AG09319 (cell line): ENCODE data around the gene CAPN10.
"Not testable (repeated sequence)": the region's sequence is repeated elsewhere in the genome, so short reads cannot be mapped to it uniquely, and the experiment has no call there.

Source experiments
- DNase-seq: peaks from one replicate; pipeline ENCODE4 v3.0.0-alpha.2; 2010; ENCODE audit warnings: low read depth; ENCODE audit errors: extremely low read depth
- CTCF ChIP-seq: IDR thresholded peaks from 2 replicates; pipeline ENCODE4 v1.5.1; 2011; ENCODE audit warnings: low read depth, mild to moderate bottlenecking, inconsistent platforms, low read length, moderate library complexity

Gene CAPN10, protein sequence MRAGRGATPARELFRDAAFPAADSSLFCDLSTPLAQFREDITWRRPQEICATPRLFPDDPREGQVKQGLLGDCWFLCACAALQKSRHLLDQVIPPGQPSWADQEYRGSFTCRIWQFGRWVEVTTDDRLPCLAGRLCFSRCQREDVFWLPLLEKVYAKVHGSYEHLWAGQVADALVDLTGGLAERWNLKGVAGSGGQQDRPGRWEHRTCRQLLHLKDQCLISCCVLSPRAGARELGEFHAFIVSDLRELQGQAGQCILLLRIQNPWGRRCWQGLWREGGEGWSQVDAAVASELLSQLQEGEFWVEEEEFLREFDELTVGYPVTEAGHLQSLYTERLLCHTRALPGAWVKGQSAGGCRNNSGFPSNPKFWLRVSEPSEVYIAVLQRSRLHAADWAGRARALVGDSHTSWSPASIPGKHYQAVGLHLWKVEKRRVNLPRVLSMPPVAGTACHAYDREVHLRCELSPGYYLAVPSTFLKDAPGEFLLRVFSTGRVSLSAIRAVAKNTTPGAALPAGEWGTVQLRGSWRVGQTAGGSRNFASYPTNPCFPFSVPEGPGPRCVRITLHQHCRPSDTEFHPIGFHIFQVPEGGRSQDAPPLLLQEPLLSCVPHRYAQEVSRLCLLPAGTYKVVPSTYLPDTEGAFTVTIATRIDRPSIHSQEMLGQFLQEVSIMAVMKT

GRCh38 chr2:240586198-240586918 is at the start of gene CAPN10:
Gene CAPN10, plus strand, starts transcription at chr2:240586734. Its CDS starts 178 bp downstream, at chr2:240586912.
- TF ChIP-seq CTCF: no peak
- peak; percentile 81 for DNase-seq

- no peak for DNase-seq
- no peak for TF ChIP-seq CTCF
Observed at GRCh38 chr2:240538031-240538780, 48.3 kb upstream of the CAPN10 start.

- not testable (repeated sequence) for DNase-seq
Observed at GRCh38 chr2:240539101-240539500, 47.4 kb upstream of the CAPN10 start.

GRCh38 chr2:240539906-240540305 is 46.6 kb upstream of the CAPN10 start:
- no peak for TF ChIP-seq CTCF
- DNase-seq: no peak

DNA sequence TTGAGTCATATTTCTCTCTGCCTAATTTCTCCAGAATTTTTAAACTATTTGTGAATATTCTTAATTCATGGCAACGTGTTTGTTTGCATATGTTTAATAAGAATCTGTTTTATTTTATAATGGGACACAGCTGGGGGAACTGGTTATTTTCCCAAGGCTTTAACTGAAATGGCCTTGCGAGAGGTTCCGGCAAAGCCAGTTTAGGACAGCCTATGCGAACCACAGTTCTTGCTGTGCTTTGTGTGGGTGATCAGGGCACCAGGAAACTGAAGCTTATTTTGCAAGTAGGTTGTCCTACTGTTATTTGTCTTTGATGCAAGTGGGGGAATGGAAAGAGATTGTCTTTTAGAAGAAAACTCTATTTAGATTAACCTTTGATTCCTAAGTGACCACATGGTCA is 35.2 kb upstream of the CAPN10 start:
- DNase-seq: no peak
- no peak for TF ChIP-seq CTCF

- TF ChIP-seq CTCF: no peak
- DNase-seq: no peak
Observed at GRCh38 chr2:240551811-240552210, 34.7 kb upstream of the CAPN10 start.

DNA sequence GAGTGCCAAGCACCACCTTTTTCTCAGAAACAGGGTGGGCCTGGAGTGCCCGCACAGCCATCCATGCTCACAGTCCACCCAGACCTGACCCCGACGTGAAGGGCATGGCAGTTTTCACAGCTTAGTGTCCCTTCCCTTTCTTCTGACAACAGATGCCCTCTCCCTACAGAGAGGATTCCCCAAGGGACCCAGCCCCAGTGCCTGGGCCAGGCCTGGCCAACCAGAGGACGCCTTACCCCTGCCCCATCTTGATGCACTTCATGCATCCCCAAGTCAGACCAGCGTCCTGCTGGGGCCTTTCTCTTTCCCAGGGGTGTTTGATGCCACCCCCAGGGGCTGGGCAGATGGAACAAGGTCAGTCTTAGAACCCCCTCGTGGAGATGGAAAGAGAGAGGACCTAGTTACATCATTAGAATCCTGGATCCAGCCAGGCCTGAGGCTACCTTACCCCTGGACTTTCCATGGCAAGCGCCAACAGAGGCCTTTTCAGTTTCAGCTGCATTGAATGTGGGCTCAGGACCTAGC is 32.5 kb upstream of the CAPN10 start:
- no peak for DNase-seq
- no peak for TF ChIP-seq CTCF
